Activated gamma-delta T cell (primary cell): Measurements from ENCODE around the gene MAPKAP1.
"Not testable (repeated sequence)": the region's sequence is repeated elsewhere in the genome, so short reads cannot be mapped to it uniquely, and the experiment has no call there.

Experiments
- DNase-seq: peaks from one replicate; lab custom pipeline; 2025; lab: John Stamatoyannopoulos, UW

MAPKAP1 gene

DNA sequence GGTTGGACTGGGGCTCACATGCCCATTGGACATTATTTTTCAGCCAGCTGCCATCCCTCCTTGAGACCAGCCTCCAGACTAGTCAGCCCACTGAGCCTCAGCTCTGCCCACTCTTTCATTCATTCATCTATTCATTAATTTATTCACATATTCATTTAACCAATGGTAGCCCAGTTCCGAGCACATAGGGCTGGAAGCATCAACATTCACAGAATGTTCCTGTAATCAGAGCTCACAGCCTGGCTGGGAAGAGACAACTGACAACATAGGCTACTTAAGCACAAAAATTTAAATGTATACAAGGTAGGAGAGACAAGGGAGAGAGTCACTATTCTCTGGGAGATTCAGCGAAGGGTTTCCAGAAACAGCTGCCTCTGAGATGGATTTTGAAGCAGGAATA, 23.2 kb upstream of the MAPKAP1 start:
- DNase-seq, result no peak

DNA sequence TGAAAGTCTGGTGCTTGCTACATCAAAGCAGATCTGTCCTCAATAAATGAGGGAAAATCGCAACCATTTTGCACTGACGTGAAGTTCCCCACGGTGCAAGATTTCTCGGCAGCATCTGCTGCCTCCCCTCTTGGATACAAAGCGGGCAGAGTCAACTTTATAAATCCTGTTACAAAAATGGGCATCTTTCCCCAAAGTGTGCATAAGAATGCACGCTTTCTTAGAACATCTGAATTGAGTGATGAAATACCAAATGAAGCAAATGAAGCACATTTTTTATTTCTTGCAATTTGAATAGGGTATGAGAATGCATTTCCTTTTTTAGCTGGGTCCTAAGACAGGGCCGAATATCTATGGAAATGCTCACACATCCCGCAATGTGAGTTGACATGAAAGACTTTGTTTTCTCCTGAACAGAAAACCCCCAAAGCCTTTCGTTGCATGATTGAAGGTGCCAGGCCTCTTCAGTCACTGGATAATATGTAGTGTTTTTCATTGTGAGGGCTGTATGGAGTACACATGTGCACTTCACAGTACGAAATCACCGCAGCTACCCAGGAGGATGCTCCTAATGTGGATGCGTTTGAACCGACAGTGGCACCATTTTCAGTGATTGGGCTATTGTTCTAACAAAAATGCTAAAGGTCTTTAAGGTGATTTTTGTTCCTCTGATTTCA, 19.6 kb upstream of the MAPKAP1 start:
- no peak for DNase-seq

DNA sequence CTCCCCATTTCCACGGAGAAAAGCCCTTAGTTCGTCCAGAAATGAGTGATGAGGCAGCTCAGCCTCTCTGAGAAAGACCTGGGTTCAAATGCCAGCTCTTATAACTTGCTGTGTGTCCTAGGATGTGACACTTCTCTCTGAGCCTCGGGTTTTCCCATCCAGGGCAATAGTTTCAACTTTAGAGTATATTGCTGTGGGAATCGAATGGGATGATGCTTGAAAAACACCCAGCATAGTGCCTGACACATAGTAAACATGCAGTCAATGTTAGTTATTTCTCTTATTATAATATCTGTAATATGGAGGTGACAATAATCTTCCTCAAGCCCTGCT, 430 bp upstream of the MAPKAP1 start:
- no peak for DNase-seq

DNA sequence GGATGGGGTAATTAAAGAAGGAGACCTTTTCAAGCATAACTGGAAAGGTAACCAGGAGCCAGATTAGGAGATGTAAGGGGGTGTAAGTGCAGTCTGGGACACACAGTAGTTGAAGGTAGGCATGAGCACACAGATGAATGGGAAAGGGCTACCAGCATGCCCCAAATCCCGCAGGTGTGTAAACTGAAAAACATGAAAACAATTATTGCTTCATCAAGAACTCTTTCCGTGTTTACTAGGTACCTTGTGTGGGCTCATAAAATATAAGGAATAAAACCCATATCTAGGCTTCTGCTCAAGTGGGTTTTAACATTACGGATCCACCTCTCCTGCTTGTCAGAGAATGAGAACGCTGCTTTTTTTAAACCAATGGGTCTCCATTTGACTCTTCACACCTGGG, 1.1 kb downstream of the MAPKAP1 start:
- no peak for DNase-seq

DNA sequence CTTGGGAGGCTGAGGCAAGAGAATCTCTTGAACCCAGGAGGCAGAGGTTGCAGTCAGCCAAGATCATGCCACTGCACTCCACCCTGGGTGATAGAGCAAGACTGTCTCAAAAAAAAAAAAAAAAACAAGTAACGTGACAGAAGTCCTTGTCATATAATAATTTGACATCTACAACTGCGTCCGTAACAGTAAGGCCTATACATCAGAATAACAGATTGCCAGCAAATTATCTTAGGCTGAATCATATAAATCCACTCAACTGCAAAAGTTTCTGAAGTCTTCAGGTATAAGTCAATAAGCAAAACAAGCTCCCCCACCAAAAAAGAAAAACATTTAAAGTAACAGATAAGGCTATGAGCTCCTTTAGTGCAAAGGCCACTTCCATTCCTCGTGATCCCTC, 3.3 kb downstream of the MAPKAP1 start:
- DNase-seq, result no peak

GRCh38 chr9:125701351-125701750, 5.7 kb downstream of the MAPKAP1 start:
- DNase-seq, result no peak

DNA sequence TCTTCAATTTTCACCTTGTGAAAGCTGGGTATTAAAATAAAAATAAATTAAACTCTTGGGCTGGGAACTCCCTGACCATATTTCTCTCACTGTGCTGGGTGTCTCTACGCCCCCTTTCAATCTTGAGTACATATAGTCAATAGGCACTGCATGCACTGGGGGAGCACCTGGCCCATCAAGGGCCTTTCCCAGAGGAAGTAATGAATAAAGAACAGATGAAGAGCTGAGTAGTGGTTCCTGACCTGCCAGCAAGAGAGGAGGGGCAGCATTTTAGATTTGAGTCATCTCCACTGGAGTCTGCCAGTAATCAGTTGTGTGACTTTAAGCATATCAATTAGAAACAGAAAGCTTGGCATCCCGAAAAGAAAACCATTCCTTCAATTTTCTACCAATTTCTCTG, 6.2 kb downstream of the MAPKAP1 start:
- DNase-seq, result no peak

DNA sequence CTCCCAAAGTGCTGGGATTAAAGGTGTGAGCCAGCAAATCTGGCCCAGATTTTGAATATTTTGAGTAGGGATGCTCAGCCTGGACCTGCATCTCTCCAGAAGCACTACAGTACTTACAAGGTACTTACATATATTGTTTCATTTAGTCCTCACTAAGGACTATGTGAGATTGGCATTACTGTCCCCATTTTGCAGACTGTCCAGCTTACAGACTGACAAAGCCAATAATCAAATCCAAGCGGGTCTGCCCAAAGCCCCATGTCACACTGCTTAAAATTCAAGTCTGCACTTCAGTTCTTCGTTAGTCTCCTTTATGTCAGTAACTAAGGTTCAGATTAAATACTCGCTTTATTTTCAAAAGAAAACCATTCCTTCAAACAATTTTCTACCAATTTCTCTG, 7.1 kb downstream of the MAPKAP1 start:
- no peak for DNase-seq

- no peak for DNase-seq
These were observed 10.8 kb downstream of the MAPKAP1 start for GRCh38 chr9:125696106-125696647.

- not testable (repeated sequence) for DNase-seq
These were observed 11.5 kb downstream of the MAPKAP1 start for GRCh38 chr9:125695548-125695947.

- DNase-seq, result no peak
These were observed 12.5 kb downstream of the MAPKAP1 start for GRCh38 chr9:125694478-125694877.

DNA sequence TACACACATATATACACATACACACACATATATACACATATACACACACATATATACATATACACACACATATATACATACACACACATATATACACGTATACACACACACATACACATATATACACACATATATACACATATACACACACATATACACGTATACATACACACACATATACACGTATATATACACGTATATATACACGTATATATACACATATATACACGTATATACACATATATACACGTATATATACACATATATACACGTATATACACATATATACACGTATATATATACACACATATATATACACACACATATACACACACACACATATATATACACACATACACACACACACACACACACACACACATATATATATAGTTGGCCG, 13.5 kb downstream of the MAPKAP1 start:
- DNase-seq, result not testable (repeated sequence)

DNA sequence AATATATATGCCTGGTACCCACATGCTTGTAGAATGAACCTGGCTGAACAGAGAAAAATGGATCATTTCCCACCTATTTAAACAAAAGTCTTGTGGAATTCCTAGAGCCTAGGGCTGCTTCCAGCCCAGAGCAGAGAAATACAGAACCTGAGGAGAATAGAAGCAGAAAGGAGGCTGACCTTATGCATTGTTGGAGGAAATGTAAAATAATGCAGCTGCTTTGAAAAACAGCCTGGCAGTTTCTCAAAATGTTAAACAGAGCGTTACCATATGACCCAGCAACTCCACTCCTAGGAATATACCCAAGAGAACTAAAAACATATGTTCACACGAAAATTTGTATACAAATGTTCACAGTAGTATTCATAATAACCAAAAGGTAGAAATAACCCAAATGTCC, 15.1 kb downstream of the MAPKAP1 start:
- DNase-seq, result no peak

DNA sequence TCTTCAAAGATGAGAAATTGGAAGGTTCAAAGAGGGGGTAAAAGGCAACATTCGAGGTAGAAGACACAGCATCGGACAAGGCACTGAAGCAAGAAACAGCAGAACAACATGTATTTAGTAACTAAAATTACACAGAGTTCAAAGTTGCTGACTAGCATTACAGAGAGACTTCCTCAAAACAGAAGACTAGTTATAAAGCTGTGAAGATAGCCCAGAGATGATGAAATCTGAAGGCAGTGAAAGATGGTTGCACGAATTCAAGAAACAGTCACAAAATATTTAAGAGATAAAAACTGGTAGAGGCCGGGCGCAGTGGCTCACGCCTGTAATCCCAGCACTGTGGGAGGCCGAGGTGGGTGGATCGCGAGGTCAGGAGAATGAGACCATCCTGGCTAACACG, 16.3 kb downstream of the MAPKAP1 start:
- no peak for DNase-seq

GRCh38 chr9:125687163-125687863, 19.7 kb downstream of the MAPKAP1 start:
- DNase-seq, result no peak

DNA sequence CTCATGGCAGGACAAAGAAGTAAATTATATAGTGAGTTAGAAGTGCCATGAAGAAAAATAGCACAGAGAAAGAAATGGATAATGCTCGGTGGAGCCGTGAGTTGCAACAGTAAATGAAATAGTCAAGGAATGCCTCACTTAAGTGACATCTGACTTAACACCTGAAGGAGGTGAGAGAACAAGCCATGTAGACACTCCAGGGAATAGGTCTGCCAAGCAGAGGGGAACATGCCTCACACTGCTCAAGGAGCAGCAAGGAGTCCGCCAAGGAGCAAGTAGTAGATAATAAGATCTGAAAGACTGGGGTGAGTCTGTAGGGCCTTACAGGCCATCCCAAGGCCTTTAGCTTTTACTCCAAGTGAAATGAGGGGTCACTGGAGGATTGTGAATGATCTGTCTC, 21.8 kb downstream of the MAPKAP1 start:
- DNase-seq, result no peak

DNA sequence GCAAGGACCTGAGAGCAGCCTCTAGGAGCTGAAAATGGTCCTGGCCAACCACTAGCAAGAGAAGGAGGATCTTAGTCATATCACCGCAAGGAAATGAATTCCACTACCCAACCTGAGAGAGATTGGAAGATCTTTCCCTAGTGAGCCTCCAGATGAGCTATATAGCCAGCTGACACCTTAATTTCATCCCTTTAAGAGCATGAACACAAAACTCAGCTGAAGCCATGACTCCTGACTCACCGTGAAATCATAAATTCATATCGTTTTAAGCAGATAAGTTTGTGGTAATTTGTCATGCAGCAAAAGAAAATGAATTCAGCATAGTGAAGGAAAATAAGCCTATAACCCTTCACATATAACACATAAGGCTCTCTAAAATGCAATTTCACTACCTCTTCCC, 23.5 kb downstream of the MAPKAP1 start:
- DNase-seq, result no peak

GRCh38 chr9:125682340-125682739, 24.7 kb downstream of the MAPKAP1 start:
- no peak for DNase-seq

DNA sequence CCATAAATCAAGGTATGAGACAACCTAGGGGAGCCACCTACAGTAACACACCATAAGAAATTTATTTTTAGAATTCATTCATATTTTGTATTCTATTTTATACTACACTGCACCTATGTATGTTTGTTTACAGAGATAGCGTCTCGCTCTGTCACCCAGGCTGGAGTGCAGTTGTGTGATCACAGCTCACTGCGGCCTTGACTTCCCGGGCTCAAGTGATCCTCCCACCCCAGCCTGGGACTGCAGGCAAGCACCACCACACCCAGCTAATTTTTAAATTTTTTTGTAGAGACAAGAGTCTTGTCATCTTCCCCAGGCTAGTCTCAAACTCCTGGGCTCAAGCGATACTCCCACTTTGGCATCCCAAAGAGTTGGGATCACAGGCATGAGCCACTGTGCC, 25.4 kb downstream of the MAPKAP1 start:
- DNase-seq, result no peak

- DNase-seq, result no peak
These were observed 25.9 kb downstream of the MAPKAP1 start for GRCh38 chr9:125681086-125681622.

- DNase-seq, result no peak
These were observed 26.6 kb downstream of the MAPKAP1 start for GRCh38 chr9:125680445-125680844.

GRCh38 chr9:125679597-125680189, 27.3 kb downstream of the MAPKAP1 start:
- DNase-seq, result no peak
